ENCODE measurements around the gene GOLGA6L10. TPM values are rescaled to one million over a fixed set of nuclear protein-coding genes. Genes with fewer than 3 reads are reported as not detected.

The GOLGA6L10 gene
- total RNA-seq, 1 donor from 2014 or later, result 0.33 TPM

DNA sequence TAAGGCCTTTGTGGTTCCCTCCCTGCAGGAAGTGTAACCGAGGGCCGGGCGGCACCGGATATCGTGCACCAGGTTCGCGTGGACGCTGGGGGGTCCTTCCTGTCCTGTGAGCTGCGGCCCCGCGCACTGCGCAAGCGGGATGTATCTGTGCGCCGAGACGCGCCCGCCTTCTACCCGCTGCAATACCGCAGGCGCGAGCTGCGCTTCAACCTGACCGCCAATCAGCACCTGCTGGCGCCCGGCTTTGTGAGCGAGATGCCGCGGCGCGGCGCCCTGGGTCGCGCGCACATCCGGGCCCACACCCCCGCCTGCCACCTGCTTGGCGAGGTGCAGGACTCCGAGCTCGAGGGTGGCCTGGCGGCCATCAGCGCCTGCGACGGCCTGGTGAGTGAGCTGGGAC is 50.8 kb downstream of the GOLGA6L10 start:
- Histone ChIP-seq H3K36me3 (no peaks in the 10 kb centered on the region), H3K4me1 (no peaks in the 10 kb centered on the region), H3K27ac (replicated peaks) (no peak overlapping the region), H3K4me3 (no peak overlapping the region), H3K27me3 (ENCODE audit: low read depth) (peaks cover 14% of the 10 kb centered on the region), H3K9me3 (replicated peaks) (no peaks in the 10 kb centered on the region)
- TF ChIP-seq, protein P1, sequence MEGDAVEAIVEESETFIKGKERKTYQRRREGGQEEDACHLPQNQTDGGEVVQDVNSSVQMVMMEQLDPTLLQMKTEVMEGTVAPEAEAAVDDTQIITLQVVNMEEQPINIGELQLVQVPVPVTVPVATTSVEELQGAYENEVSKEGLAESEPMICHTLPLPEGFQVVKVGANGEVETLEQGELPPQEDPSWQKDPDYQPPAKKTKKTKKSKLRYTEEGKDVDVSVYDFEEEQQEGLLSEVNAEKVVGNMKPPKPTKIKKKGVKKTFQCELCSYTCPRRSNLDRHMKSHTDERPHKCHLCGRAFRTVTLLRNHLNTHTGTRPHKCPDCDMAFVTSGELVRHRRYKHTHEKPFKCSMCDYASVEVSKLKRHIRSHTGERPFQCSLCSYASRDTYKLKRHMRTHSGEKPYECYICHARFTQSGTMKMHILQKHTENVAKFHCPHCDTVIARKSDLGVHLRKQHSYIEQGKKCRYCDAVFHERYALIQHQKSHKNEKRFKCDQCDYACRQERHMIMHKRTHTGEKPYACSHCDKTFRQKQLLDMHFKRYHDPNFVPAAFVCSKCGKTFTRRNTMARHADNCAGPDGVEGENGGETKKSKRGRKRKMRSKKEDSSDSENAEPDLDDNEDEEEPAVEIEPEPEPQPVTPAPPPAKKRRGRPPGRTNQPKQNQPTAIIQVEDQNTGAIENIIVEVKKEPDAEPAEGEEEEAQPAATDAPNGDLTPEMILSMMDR (IDR thresholded peaks at IDR 0.05; ENCODE audit: borderline replicate concordance), result no peak
- DNase-seq, result no peak
- intact Hi-C loops (cut with micrococcal nuclease), result no loop called here

GRCh38 chr15:82298032-82298431 is 51.2 kb downstream of the GOLGA6L10 start:
- Histone ChIP-seq H3K36me3 (no peaks in the 10 kb centered on the region), H3K4me3 (no peak overlapping the region), H3K27me3 (ENCODE audit: low read depth) (peaks cover 14% of the 10 kb centered on the region), H3K27ac (replicated peaks) (no peak overlapping the region), H3K9me3 (replicated peaks) (no peaks in the 10 kb centered on the region), H3K4me1 (no peaks in the 10 kb centered on the region)
- intact Hi-C loops (cut with micrococcal nuclease), result no loop called here
- no peak for DNase-seq
- TF ChIP-seq, protein P1 (IDR thresholded peaks at IDR 0.05; ENCODE audit: borderline replicate concordance), result no peak

- TF ChIP-seq, protein P1 (IDR thresholded peaks at IDR 0.05; ENCODE audit: borderline replicate concordance), result no peak
- DNase-seq, result no peak
- H3K9me3 ChIP-seq (replicated peaks), result no peaks in the 10 kb centered on the region
- no peak overlapping the region for H3K4me3 ChIP-seq
- intact Hi-C loops (cut with micrococcal nuclease), result no loop called here
- no peaks in the 10 kb centered on the region for H3K4me1 ChIP-seq
- H3K36me3 ChIP-seq, result no peaks in the 10 kb centered on the region
- peaks cover 14% of the 10 kb centered on the region for H3K27me3 ChIP-seq (ENCODE audit: low read depth)
- no peak overlapping the region for H3K27ac ChIP-seq (replicated peaks)
These were observed 51.7 kb downstream of the GOLGA6L10 start for GRCh38 chr15:82297546-82297945.

GRCh38 chr15:82294061-82294690 is 55.1 kb downstream of the GOLGA6L10 start:
- TF ChIP-seq, protein P1 (IDR thresholded peaks at IDR 0.05; ENCODE audit: borderline replicate concordance), result no peak
- Histone ChIP-seq H3K27ac (replicated peaks) (no peak overlapping the region), H3K27me3 (ENCODE audit: low read depth) (peaks cover 14% of the 10 kb centered on the region), H3K9me3 (replicated peaks) (peaks cover 8% of the 10 kb centered on the region), H3K4me1 (no peaks in the 10 kb centered on the region), H3K36me3 (no peaks in the 10 kb centered on the region), H3K4me3 (no peak overlapping the region)
- no peak for DNase-seq
- intact Hi-C loops (cut with micrococcal nuclease), result no loop called here

- Histone ChIP-seq H3K27ac (replicated peaks) (no peak overlapping the region), H3K9me3 (replicated peaks) (peaks cover 12% of the 10 kb centered on the region), H3K27me3 (ENCODE audit: low read depth) (peaks cover under 1% of the 10 kb centered on the region), H3K4me3 (no peak overlapping the region), H3K4me1 (no peaks in the 10 kb centered on the region), H3K36me3 (no peaks in the 10 kb centered on the region)
- TF ChIP-seq, protein P1 (IDR thresholded peaks at IDR 0.05; ENCODE audit: borderline replicate concordance), result no peak
- intact Hi-C loops (cut with micrococcal nuclease), result no loop called here
- no peak for DNase-seq
These were observed 57.0 kb downstream of the GOLGA6L10 start for GRCh38 chr15:82292271-82292670.

Other genes starting within 250 kb of the GOLGA6L10 start
- gene EFL1, start 86.7 kb downstream of the GOLGA6L10 start, total RNA-seq, result 12.9 TPM
- gene SAXO2, start 86.7 kb downstream of the GOLGA6L10 start, total RNA-seq, result 2.6 TPM
- 0.99 TPM for gene GOLGA6L9, start 80.3 kb upstream of the GOLGA6L10 start, total RNA-seq
- 800 TPM for gene RPS17, start 191.0 kb upstream of the GOLGA6L10 start, total RNA-seq